ENCODE results near the gene ZNF592.
A peak's percentile ranks its signal among the peaks of the same experiment; 100 is the strongest.

The ZNF592 gene

DNA sequence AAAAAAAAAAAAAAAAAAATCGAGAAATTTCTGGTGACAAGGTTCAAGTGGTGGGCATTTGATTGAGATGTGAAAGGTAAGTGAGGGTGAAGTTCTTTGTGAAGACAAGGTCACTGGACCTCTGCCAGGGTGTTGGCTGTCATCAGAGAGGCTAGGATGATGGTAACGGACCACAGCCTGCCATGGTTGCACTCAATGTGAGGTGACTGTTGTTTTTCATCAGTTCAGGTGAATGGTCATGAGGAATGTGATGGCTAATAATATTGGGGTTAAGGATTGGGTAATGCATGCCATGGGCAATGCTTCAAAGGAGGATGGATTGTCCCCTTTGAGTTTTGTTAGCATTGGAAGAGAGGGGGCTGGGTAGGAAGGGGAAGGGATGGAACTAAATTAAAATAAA is 64.5 kb downstream of the ZNF592 start:
- no peak for DNase-seq

- DNase-seq, result no peak
Measured at GRCh38 chr15:84813435-84813834, 65.0 kb downstream of the ZNF592 start.

GRCh38 chr15:84813931-84814330 is 65.5 kb downstream of the ZNF592 start:
- DNase-seq, result no peak

DNA sequence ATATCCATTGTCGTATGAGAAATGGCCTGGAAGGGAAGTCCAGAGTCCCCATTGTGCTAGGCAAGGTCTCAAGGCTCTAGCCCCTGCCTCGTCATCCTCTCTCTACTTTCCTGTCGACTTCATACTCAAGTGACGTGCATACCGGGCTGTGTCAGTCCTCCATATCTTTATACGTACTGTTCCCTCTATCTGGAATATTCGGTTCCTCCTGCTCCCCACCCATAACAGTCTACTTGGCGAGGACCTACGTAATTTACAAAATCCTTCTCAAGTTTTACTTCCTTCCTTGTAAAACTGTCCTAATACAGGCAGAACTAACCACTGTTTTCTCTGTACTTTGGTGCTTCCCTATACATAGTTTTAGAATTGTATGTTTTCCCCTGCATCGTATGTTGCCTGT is 66.5 kb downstream of the ZNF592 start:
- no peak for DNase-seq

DNA sequence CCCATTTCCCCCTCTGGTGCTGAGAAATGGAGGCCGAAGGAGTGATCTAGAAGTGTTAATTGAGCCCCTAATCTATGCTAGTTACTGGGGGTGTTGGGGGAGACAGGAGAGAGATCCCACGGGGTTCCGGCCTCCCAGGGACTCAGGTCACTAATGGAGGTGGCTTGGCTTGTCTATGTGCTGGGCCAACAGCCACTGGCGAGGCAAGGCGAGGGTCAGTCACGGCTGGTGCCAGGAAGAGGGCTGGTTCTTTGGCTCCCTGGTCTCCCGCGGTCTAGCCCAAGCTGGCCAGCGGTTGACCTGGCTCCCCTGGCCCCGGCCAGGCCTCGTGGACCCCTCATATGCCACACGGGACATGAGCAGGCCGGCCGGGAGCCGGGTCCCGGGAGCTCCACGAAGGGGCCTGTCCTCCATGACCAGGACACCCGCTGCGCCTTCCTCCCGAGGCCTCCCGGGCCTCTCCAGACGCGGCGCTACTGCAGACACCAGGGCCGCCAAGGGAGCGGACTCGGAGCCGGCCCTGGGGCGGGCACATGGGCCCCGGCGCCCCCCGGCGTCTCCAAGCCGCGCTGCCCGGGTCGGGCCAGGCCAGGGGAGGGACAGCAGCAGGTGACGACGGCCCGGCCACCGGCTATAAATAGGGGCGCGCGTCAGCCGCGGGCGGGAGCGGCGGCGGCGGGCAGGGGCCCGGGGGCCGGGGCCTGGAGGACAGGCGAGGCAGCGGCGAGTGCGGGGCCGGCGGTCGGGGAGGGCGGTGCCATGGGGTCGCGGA is 68.5 kb downstream of the ZNF592 start, which contains the start of gene ALPK3:
ALPK3 (plus strand) TSS at position 663 of the 772 bp plus-strand sequence; CDS start at position 760, 97 bp downstream.
- DNase-seq, result no peak

DNA sequence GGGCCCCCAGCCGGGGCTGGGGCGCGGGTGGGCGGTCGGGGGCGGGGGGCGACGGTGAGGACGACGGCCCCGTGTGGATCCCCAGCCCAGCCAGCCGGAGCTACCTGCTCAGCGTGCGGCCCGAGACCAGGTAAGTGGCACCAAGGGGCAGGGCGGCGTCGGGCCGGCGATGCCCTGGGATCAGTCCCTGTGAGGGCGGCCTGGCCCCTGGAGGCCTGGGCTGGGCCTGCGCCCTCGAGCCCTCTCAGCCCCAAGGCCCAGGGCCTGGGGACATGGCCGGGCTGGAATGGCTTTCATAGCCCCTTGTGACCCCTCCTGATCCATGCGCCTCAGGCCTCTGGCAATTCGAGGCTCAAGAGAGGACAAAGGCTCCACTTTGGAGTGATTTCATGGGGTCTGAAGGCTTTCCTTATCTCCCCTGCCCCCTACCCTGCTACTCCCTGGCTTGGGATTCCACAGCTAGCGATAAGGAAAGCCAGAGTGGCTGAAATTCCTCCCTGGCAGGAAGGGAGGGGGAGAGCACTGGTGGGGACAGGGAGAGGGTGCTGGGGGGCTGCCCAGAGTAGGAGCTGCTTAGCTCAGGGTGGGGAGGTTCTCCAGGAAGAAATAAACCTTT is 69.2 kb downstream of the ZNF592 start:
- no peak for DNase-seq

DNA sequence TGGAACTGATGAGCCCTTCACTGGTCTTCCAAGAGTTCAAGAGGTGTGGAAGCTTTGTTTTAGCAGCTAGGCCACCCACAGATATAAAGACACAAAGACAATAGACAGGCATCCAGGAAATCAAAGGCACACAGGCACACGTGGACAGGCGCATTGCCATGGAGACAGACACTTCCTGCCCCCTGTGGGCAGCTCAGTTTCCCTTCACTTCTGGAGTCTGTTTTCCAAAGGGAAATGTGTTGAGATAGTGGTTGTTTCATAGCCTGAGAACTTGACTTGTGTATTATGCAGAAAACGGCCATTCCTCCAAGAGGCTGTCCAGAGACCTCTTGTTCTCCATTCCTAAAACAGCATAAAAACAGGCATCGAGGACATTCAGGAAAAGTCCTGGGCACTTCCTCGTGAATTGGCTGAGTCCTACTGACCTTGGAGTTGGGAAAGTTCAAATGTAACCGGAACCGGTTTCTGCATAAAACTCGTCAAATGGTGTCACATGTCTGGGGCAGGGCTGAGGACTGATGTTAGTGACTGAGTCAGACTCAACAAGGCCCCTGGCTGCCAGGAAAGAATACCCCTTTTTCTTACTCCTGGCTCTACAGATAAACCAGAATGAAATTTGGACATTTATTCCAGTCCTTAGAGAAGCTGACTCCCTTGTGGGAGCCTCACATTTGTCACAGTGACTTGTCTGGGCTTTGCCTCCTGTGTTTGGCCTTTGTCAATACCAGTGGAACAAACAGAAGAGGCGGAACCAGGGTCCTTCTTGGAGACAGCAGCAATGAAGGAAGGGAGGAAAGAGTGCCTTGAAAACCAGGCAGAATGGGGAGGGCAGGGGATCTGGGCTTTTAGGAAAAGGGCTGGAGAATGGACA is 70.1 kb downstream of the ZNF592 start:
- peak in 1 of 2 experiments; percentile 36 for DNase-seq

GRCh38 chr15:84819291-84819768 is 70.9 kb downstream of the ZNF592 start:
- no peak for DNase-seq

GRCh38 chr15:84819791-84820190 is 71.4 kb downstream of the ZNF592 start:
- DNase-seq, result no peak

- DNase-seq, result no peak
Measured at GRCh38 chr15:84821501-84822021, 73.2 kb downstream of the ZNF592 start.

GRCh38 chr15:84822653-84823281 is 74.4 kb downstream of the ZNF592 start:
- no peak for DNase-seq

- no peak for DNase-seq
Measured at GRCh38 chr15:84823282-84823878, 75.0 kb downstream of the ZNF592 start.

DNA sequence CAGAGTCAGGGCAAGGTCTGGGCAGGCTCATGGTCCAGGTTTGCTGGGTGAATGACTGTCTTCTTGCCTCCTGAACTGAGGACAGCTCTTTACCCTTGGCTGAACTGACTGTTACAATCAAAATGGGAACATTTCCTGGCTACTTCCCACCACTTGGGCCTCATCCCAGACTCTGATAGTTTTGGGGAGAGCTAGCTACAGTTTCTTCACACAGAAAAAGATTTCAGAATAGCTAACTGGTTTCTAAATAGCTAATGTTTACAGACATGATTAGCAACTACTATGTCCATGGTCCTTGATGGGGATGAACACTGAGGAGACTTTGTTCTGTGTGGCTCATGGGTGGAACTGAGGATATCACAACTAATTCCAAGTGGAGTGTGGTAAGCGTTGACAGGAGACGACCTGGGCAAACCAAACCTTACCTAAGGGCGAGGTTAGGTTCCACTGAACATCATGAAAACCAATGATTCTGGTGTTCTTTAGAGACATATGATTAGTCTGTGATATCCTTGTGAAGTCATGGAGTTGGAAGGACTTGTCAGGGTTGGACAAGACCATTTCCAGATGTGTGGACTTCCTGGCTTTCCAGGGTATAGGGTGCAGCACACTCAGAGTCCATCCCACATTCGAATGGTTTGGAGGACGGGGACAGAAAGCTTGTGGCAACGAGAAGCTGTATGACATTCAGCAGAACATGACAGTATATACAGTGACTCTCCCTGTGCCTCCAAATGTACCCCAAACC is 76.0 kb downstream of the ZNF592 start:
- DNase-seq, result no peak

GRCh38 chr15:84826369-84826823 is 78.0 kb downstream of the ZNF592 start:
- DNase-seq, result no peak

- DNase-seq, result no peak
Measured at GRCh38 chr15:84827246-84827645, 78.9 kb downstream of the ZNF592 start.

GRCh38 chr15:84828086-84828908 is 79.9 kb downstream of the ZNF592 start:
- DNase-seq, result no peak

DNA sequence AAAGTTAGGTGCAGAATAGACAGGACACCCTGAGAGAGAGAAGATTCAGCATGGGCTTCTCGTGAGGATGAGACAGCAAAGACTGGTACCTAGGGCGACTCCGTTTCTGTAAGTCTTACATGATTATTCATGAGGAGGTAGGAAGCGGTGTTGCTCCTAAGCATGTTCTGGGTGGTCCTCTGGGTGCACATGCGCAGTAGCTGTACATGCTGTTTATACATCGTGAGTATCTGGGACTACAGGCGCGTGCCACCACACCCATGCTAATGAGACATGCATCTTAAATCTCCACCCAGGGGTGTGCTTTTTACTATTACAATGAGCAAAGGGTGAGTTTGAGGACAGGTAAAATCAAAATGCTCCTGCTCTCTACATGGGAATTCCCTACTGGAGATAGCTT is 81.0 kb downstream of the ZNF592 start:
- no peak for DNase-seq

- DNase-seq, result no peak
Measured at GRCh38 chr15:84830036-84830435, 81.6 kb downstream of the ZNF592 start.

DNA sequence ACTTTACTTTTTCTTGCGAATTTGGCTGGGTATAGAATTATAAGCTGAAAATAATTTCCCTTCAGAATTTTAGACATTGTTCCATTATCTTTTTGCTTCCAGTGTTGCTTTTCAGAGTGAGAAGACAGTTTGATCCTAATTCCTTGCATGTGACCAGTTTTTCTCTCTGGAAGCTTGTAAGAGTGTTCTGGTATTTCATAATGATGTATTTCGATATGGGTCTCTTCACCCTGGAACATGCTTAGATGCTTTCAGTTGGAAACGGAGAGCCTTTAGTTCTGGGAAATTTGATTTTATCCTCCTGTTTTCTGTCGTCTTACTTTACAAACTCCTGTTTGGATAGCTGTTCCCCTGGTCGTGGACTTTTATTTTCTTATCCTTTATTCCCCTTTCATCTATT is 82.6 kb downstream of the ZNF592 start:
- no peak for DNase-seq

- no peak for DNase-seq
Measured at GRCh38 chr15:84831613-84832012, 83.2 kb downstream of the ZNF592 start.

All from NCI-H2081 (cell line).